Natural killer cell (primary cell): ENCODE results near the gene GMPS. TPM values are rescaled to one million over a fixed set of nuclear protein-coding genes. Genes with fewer than 3 reads are reported as not detected.
"Not testable (repeated sequence)": the region's sequence is repeated elsewhere in the genome, so short reads cannot be mapped to it uniquely, and the experiment has no call there.

Experiments used
- ATAC-seq, 3 donors: fragments of 150-1000 bp in 2 of 3; fragments of 200-7000 bp in 1 of 3; cut with Tn5 transposase; 1 replicate in 1 of 3; 2 replicates in 2 of 3; pipeline ENCODE4 v1.10.0; 2021; ENCODE audit warnings: mild to moderate bottlenecking in 2 of 3, moderate library complexity in 2 of 3
- DNase-seq, 2 donors: peaks; one replicate each; pipeline versions ENCODE4 v3.0.0 to v3.0.0-alpha.2; 2013 to 2021; ENCODE audit warnings: mixed read lengths in 1 of 2
- H3K27ac ChIP-seq: one replicate; pipeline ENCODE4 v1.5.1; 2013; ENCODE audit warnings: mild to moderate bottlenecking, low read length
- H3K27me3 ChIP-seq: one replicate; pipeline ENCODE4 v1.6.1; 2013; ENCODE audit warnings: low read length; ENCODE audit not compliant: control insufficient read depth, insufficient read depth
- H3K36me3 ChIP-seq: one replicate; pipeline ENCODE4 v1.6.1; 2013; ENCODE audit warnings: low read length; ENCODE audit not compliant: control insufficient read depth, insufficient read depth
- H3K4me1 ChIP-seq: one replicate; pipeline ENCODE4 v1.6.1; 2013; ENCODE audit warnings: low read length; ENCODE audit not compliant: control insufficient read depth, insufficient read depth
- H3K4me3 ChIP-seq: one replicate; pipeline ENCODE4 v1.5.1; 2013; ENCODE audit warnings: low read length
- H3K9me3 ChIP-seq: one replicate; pipeline ENCODE4 v1.6.1; 2013; ENCODE audit warnings: low read length; ENCODE audit not compliant: control insufficient read depth, insufficient read depth
- H3K27ac Mint-ChIP-seq, 2 donors: one replicate each; pipeline ENCODE4 v1.8.0; 2022; ENCODE audit warnings: mild to moderate bottlenecking in 2 of 2, mixed read lengths in 2 of 2, moderate library complexity in 1 of 2
- H3K27me3 Mint-ChIP-seq, 2 donors: one replicate each; pipeline ENCODE4 v1.8.0; 2022; ENCODE audit warnings: low read depth in 2 of 2, mixed read lengths in 2 of 2
- H3K36me3 Mint-ChIP-seq: one replicate; pipeline ENCODE4 v1.8.0; 2022; ENCODE audit warnings: mixed read lengths
- H3K4me1 Mint-ChIP-seq, 2 donors: one replicate each; pipeline ENCODE4 v1.8.0; 2022; ENCODE audit warnings: mixed read lengths in 2 of 2
- H3K4me3 Mint-ChIP-seq: one replicate; pipeline ENCODE4 v1.8.0; 2022; ENCODE audit warnings: mild to moderate bottlenecking, moderate library complexity, mixed read lengths
- H3K9me3 Mint-ChIP-seq, 2 donors: one replicate each; pipeline ENCODE4 v1.8.0; 2022; ENCODE audit warnings: mixed read lengths in 2 of 2
- WGBS: methylation state at CpG from one replicate; pipeline ENCODE4 v1.1.7; 2013; ENCODE audit warnings: missing lambda C conversion rate; ENCODE audit not compliant: insufficient coverage; 5-methylcytosine and 5-hydroxymethylcytosine counted together
- intact Hi-C: fragments of 100-400 bp; cut with micrococcal nuclease; formaldehyde crosslinking; loops from one replicate; pipeline ENCODE4 v1.14.2; 2022
- total RNA-seq, 4 donors: library from RNA; stranded (reverse); fragments of 120-200 nt in 1 of 4; gene quantifications; one replicate each; pipeline versions ENCODE4 v1.2.3 to v1.2.4, GENCODE V29; 2013 to 2022
- TF ChIP-seq, protein P1 (sequence below): fragments of 200-600 bp; IDR thresholded peaks from one replicate; pipeline ENCODE4 v1.8.0; 2022; ENCODE audit warnings: antibody characterized with exemption

Gene GMPS
- 10 to 100 TPM; 36.7 to 49.7 (median 45.4) TPM for total RNA-seq
- 48.3 TPM for total RNA-seq (2013)

DNA sequence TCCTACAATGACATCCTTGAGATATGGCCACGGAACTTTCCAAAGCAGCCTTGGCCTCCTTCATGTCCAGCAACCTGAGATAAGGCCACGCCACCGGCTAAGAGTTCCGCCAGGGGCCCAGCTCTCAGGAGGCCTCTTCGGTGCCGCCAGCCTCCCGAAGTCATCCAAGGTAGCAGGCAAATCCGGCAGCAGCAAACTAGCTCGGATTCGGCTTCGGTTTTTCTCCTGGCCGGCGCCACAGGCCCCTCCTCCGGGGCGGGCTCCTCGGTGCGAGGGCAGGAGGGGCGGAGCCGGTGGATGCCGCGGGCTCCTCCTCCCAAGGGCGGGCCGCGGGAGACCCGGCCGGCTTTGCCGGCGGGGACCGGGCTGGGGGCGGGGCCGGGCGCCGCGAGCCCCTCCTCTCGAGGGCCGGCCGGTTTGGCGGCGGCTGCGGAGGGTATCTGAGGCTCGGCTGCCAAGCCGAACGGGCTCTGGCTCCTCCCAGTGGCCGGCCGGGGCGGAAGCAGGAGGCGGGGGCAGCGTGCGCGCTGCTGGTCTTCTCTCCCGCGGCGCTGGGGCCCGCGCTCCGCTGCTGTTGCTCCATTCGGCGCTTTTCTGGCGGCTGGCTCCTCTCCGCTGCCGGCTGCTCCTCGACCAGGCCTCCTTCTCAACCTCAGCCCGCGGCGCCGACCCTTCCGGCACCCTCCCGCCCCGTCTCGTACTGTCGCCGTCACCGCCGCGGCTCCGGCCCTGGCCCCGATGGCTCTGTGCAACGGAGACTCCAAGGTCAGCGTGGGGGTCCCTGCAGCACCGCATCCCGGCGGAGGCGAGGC is at the start of gene GMPS:
GMPS (plus strand) TSS at position 518 of the 812 bp plus-strand sequence; CDS start at position 739, 221 bp downstream.
- no peaks in the 10 kb centered on the region for H3K36me3 Mint-ChIP-seq
- H3K27me3 ChIP-seq: no peaks in the 10 kb centered on the region
- ATAC-seq: peak; percentile 90 to 98 (median 92)
- under 1% methylated on average over 83 of the region's 83 CpGs for WGBS
- no peaks in the 10 kb centered on the region for H3K27me3 Mint-ChIP-seq
- TF ChIP-seq, protein P1, sequence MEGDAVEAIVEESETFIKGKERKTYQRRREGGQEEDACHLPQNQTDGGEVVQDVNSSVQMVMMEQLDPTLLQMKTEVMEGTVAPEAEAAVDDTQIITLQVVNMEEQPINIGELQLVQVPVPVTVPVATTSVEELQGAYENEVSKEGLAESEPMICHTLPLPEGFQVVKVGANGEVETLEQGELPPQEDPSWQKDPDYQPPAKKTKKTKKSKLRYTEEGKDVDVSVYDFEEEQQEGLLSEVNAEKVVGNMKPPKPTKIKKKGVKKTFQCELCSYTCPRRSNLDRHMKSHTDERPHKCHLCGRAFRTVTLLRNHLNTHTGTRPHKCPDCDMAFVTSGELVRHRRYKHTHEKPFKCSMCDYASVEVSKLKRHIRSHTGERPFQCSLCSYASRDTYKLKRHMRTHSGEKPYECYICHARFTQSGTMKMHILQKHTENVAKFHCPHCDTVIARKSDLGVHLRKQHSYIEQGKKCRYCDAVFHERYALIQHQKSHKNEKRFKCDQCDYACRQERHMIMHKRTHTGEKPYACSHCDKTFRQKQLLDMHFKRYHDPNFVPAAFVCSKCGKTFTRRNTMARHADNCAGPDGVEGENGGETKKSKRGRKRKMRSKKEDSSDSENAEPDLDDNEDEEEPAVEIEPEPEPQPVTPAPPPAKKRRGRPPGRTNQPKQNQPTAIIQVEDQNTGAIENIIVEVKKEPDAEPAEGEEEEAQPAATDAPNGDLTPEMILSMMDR: peak; percentile 43
- H3K4me3 ChIP-seq: peak within 1 kb of the TSS; percentile 92
- H3K9me3 Mint-ChIP-seq: no peaks in the 10 kb centered on the region
- peak within 1 kb of the TSS; percentile 95 for H3K27ac ChIP-seq
- H3K4me1 ChIP-seq: peaks cover 9% of the 10 kb centered on the region
- peak within 1 kb of the TSS; percentile 95 for H3K4me3 Mint-ChIP-seq
- peak within 1 kb of the TSS; percentile 90 to 96 for H3K27ac Mint-ChIP-seq
- no peaks in the 10 kb centered on the region for H3K36me3 ChIP-seq
- DNase-seq: peak; percentile 96 to 97
- H3K9me3 ChIP-seq: no peaks in the 10 kb centered on the region
- intact Hi-C loops: loop anchor here (1.0 to 10.0 kb wide), 5 partner anchors 16 to 804 kb away; partner anchors contain the start of genes C3orf33, PLCH1, SLC33A1 and SSR3
- H3K4me1 Mint-ChIP-seq: peaks cover 18 to 20% of the 10 kb centered on the region in 2 donors

DNA sequence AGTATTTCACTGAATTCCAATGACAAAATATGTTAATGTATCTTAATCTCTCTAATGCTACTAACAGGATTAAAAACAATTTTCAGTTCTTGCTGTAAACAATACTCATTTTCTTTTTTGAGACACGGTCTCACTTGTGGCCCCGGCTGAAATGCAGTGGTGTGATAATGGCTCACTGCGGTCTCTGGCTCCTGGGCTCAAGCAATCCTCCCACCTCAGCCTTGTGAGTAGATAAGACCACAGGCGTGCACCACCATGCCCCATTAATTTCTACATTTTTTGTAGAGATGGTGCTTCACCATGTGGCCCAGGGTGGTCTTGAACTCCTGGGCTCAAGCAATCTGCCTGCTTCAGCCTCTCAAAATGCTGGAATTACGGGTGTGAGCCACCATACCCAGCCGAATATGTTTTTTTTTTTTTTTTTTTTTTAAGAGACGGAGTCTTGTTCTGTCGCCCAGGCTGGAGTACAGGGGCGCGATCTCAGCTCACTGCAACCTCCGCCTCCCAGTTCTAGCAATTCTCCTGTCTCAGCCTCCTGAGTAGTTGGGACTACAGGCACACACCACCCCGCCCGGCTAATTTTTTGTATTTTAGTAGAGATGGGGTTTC is 41.9 kb upstream of the GMPS start:
- H3K27ac ChIP-seq, H3K9me3 Mint-ChIP-seq, H3K27ac Mint-ChIP-seq, H3K27me3 Mint-ChIP-seq, H3K4me1 Mint-ChIP-seq, H3K9me3 ChIP-seq, H3K4me1 ChIP-seq, DNase-seq, intact Hi-C loops, H3K4me3 ChIP-seq, H3K27me3 ChIP-seq, H3K4me3 Mint-ChIP-seq, ATAC-seq, H3K36me3 Mint-ChIP-seq: not testable (repeated sequence)
- peaks cover 16% of the 10 kb centered on the region for H3K36me3 ChIP-seq
- over 99% methylated on average over 13 of the region's 13 CpGs for WGBS

DNA sequence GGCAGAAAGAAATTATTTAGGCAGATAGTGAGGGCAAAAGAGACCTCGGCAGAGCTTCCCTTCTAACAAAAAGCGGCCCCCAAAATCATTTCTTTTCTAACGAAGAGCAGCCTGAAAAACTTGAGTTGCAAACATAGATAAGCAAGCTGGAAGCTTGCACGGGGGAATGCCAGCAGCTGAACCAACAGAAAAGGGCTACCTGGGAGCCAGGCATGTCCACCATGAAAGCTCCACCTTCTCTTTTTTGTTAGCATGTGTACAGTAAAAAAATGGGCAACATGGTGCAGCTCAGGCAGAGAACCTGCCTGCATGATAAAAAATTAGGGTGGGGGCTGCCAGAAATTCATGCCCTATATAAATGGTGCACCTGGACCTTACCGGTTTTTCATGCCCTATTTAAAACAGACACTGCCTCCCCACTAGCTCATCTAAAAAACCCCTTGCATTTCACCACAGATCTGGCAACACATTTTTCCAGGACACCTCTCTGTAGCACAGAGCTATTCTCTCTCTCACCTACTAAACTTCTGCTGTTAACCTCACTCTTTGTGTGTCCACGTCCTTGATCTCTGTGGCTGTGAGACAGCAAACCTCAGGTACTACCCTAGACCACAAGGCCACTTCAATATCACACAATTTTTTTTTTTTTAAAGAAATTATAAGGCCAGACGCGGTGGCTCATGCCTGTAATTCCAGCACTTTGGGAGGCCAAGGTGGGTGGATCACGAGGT is 34.9 kb upstream of the GMPS start:
- Histone ChIP-seq H3K36me3 (peaks cover 8% of the 10 kb centered on the region), H3K9me3 (no peaks in the 10 kb centered on the region), H3K27me3 (no peaks in the 10 kb centered on the region), H3K27ac (no peak overlapping the region), H3K4me1 (peaks cover 10% of the 10 kb centered on the region), H3K4me3 (no peak overlapping the region)
- WGBS: 67% methylated on average over 9 of the region's 9 CpGs
- intact Hi-C loops: no loop called here
- Mint-ChIP-seq H3K4me1 (peaks cover 11 to 14% of the 10 kb centered on the region in 2 donors), H3K27ac (peak overlapping the region; percentile 50 to 66), H3K9me3 (no peaks in the 10 kb centered on the region), H3K27me3 (no peaks in the 10 kb centered on the region), H3K4me3 (peak overlapping the region; percentile 47), H3K36me3 (no peaks in the 10 kb centered on the region)
- TF ChIP-seq, protein P1: no peak
- ATAC-seq (peak; percentile 84 to 97 (median 88)), DNase-seq (peak in 1 of 2 donors; percentile 17)

- Mint-ChIP-seq H3K27ac (no peak overlapping the region), H3K36me3 (no peaks in the 10 kb centered on the region), H3K9me3 (no peaks in the 10 kb centered on the region), H3K4me3 (no peak overlapping the region), H3K27me3 (no peaks in the 10 kb centered on the region), H3K4me1 (peaks cover 22 to 39% of the 10 kb centered on the region in 2 donors)
- Histone ChIP-seq H3K9me3 (no peaks in the 10 kb centered on the region), H3K4me3 (no peak overlapping the region), H3K27me3 (no peaks in the 10 kb centered on the region), H3K4me1 (peaks cover 6% of the 10 kb centered on the region), H3K36me3 (no peaks in the 10 kb centered on the region), H3K27ac (no peak overlapping the region)
- intact Hi-C loops: no loop called here
- TF ChIP-seq, protein P1: no peak
- WGBS: 80% methylated on average over 1 of the region's 1 CpG
- no peak for DNase-seq
- ATAC-seq: no peak
Observed at GRCh38 chr3:155843569-155843968, 26.9 kb upstream of the GMPS start.
